Fibroblast of upper back skin (primary cell): ENCODE measurements around the gene COL17A1.

Experiments used
- DNase-seq: peaks from one replicate; pipeline ENCODE4 v3.0.0-alpha.2; 2013

COL17A1 gene

DNA sequence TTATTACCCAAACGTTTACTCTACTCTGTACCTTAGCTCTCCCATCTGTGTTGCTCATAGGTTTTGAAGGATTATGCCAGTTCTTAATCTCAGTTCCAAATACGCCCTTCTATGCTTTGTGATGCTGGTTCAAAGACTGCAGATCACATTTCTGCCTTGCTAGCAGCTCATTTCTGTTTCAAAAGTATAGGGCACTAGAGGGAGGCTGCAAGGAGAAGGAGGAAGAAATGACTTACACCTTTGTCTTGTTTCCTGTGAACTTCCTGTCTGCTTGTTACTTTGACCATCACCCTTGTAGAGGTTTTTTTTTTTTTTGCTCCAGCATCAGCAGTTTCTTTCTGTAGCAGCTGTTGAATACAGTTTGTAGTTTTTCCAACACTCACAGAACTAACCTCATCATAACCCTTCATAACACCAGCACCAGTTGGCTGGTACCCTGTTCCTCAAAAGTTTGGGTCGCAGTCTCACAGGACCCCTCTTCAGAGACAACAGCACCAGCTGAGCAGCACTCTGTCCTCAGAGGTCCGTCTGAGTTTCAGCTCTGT is 102.2 kb downstream of the COL17A1 start:
- no peak for DNase-seq

DNA sequence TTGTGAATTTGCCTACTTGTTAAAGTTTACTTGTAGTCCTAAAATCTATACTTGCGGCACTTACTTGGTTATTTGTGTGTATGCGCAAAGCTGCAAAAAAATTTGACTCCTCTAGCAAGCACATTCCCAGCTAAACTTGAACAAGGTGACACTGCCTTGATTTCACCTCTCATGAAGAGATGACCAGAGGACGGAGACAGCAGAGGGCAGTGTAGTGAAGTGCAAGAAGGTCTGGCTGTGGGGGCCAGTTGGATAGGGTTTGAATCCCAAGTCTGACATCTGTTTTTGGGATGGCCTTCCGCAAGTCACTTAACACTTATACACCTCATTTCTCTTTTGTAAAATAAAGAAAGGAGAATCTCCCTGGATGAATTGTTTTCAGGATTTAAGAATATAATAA is 103.0 kb downstream of the COL17A1 start:
- DNase-seq, result peak; percentile 21
